ENCODE results near the gene CEP104. TPM values are rescaled to one million over a fixed set of nuclear protein-coding genes. Genes with fewer than 3 reads are reported as not detected.

CEP104 gene
- total and polyA plus RNA-seq, 9 of the 15 experiments (the other 6 are each of a cell fraction or from before 2014, with no cell fraction given): 11.2 to 63.4 (median 42.6) TPM

GRCh38 chr1:3900150-3900968 lies 43.3 kb upstream of the CEP104 start, which contains the start of gene C1orf174 (continued):
- TF ChIP-seq CUX1 (CRISPR knock-in tag; IDR thresholded peaks at IDR 0.05) (peak; percentile 92), VEZF1 (CRISPR knock-in tag; IDR thresholded peaks at IDR 0.05) (peak; percentile 99), DIDO1 (tag; IDR thresholded peaks at IDR 0.05; ENCODE audit: low read depth) (peak; percentile 87), SMARCA4 (IDR thresholded peaks at IDR 0.05) (no peak), NONO (IDR thresholded peaks at IDR 0.05; ENCODE audit: low read depth in 2 of 2, low read length in 1 of 2) (peak; percentile 14 to 16; a peak in 1 of 4 replicates), NCOA1 (IDR thresholded peaks at IDR 0.05; ENCODE audit: low read depth) (no peak), BACH1 (tag; IDR thresholded peaks at IDR 0.05) (peak; percentile 92), NFIX (CRISPR knock-in tag; IDR thresholded peaks at IDR 0.05; ENCODE audit: low read depth) (no peak), NFXL1 (CRISPR knock-in tag; IDR thresholded peaks at IDR 0.05) (peak; percentile 57; the same call in 1 of the 2 replicates), ZNF133 (CRISPR knock-in tag; IDR thresholded peaks at IDR 0.05) (no peak), SMAD4 (CRISPR knock-in tag; conservative IDR thresholded peaks at IDR 0.05) (peak; percentile 84), BDP1 (IDR thresholded peaks at IDR 0.05; ENCODE audit: insufficient read depth, insufficient read length) (no peak), PKNOX1 (IDR thresholded peaks at IDR 0.05) (0 out of 2 replicates have a peak, but pooled peaks have one; percentile 3)
- TF ChIP-seq, protein P1, sequence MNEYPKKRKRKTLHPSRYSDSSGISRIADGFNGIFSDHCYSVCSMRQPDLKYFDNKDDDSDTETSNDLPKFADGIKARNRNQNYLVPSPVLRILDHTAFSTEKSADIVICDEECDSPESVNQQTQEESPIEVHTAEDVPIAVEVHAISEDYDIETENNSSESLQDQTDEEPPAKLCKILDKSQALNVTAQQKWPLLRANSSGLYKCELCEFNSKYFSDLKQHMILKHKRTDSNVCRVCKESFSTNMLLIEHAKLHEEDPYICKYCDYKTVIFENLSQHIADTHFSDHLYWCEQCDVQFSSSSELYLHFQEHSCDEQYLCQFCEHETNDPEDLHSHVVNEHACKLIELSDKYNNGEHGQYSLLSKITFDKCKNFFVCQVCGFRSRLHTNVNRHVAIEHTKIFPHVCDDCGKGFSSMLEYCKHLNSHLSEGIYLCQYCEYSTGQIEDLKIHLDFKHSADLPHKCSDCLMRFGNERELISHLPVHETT (CRISPR knock-in tag; conservative IDR thresholded peaks at IDR 0.05 in 1 of 2, IDR thresholded peaks at IDR 0.05 in 1 of 2): peak in 1 of 2 experiments; percentile 99; a peak in 2 of 4 replicates
- TF ChIP-seq, protein P2, sequence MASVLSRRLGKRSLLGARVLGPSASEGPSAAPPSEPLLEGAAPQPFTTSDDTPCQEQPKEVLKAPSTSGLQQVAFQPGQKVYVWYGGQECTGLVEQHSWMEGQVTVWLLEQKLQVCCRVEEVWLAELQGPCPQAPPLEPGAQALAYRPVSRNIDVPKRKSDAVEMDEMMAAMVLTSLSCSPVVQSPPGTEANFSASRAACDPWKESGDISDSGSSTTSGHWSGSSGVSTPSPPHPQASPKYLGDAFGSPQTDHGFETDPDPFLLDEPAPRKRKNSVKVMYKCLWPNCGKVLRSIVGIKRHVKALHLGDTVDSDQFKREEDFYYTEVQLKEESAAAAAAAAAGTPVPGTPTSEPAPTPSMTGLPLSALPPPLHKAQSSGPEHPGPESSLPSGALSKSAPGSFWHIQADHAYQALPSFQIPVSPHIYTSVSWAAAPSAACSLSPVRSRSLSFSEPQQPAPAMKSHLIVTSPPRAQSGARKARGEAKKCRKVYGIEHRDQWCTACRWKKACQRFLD (CRISPR knock-in tag; IDR thresholded peaks at IDR 0.05): peak; percentile 99
